Activated T-cell treated with anti-CD3 and anti-CD28 coated beads for 48 hours (primary cell): ENCODE data around the gene KNTC1.
"Not testable (repeated sequence)": the region's sequence is repeated elsewhere in the genome, so short reads cannot be mapped to it uniquely, and the experiment has no call there.

ENCODE experiments used
- DNase-seq: peaks from one replicate; pipeline ENCODE4 v3.0.0-alpha.2; 2020; ENCODE audit warnings: low read depth

KNTC1 gene

GRCh38 chr12:122505419-122506051 lies 21.5 kb upstream of the KNTC1 start:
- DNase-seq: no peak

- no peak for DNase-seq
Observed at GRCh38 chr12:122506393-122506938, 20.6 kb upstream of the KNTC1 start.

- DNase-seq: no peak
Observed at GRCh38 chr12:122508163-122508562, 18.9 kb upstream of the KNTC1 start.

GRCh38 chr12:122513028-122513427 lies 14.0 kb upstream of the KNTC1 start:
- DNase-seq: not testable (repeated sequence)

GRCh38 chr12:122513660-122514059 lies 13.4 kb upstream of the KNTC1 start:
- no peak for DNase-seq

GRCh38 chr12:122515275-122515674 lies 11.8 kb upstream of the KNTC1 start:
- DNase-seq: no peak

GRCh38 chr12:122516544-122517361 lies 10.3 kb upstream of the KNTC1 start:
- DNase-seq: no peak

GRCh38 chr12:122517877-122518276 lies 9.2 kb upstream of the KNTC1 start:
- DNase-seq: no peak

GRCh38 chr12:122518908-122519307 lies 8.1 kb upstream of the KNTC1 start:
- no peak for DNase-seq

GRCh38 chr12:122519418-122519817 lies 7.6 kb upstream of the KNTC1 start:
- no peak for DNase-seq

- DNase-seq: no peak
Observed at GRCh38 chr12:122520676-122521075, 6.4 kb upstream of the KNTC1 start.

- no peak for DNase-seq
Observed at GRCh38 chr12:122523280-122523679, 3.8 kb upstream of the KNTC1 start.

GRCh38 chr12:122523846-122524718 lies 3.0 kb upstream of the KNTC1 start:
- no peak for DNase-seq

GRCh38 chr12:122527478-122527944 lies 462 bp downstream of the KNTC1 start:
- peak; percentile 25 for DNase-seq

- DNase-seq: no peak
Observed at GRCh38 chr12:122528582-122528981, 1.5 kb downstream of the KNTC1 start.

GRCh38 chr12:122528992-122529391 lies 1.9 kb downstream of the KNTC1 start:
- no peak for DNase-seq

GRCh38 chr12:122533856-122534255 lies 6.8 kb downstream of the KNTC1 start:
- no peak for DNase-seq

- no peak for DNase-seq
Observed at GRCh38 chr12:122537021-122537420, 10.0 kb downstream of the KNTC1 start.

GRCh38 chr12:122538496-122538895 lies 11.4 kb downstream of the KNTC1 start:
- DNase-seq: no peak

- DNase-seq: no peak
Observed at GRCh38 chr12:122544537-122544936, 17.5 kb downstream of the KNTC1 start.

GRCh38 chr12:122545855-122546254 lies 18.8 kb downstream of the KNTC1 start:
- DNase-seq: no peak

- no peak for DNase-seq
Observed at GRCh38 chr12:122547330-122547729, 20.3 kb downstream of the KNTC1 start.
